Ascending aorta (tissue), 2 donors: Measurements from ENCODE around the gene IL32. TPM values are rescaled to one million over a fixed set of nuclear protein-coding genes. Genes with fewer than 3 reads are reported as not detected.

Experiments used
- DNase-seq, 2 donors: peaks; one replicate each; pipeline ENCODE4 v3.0.0-alpha.2; 2019; ENCODE audit warnings: low spot score in 2 of 2
- H3K27ac ChIP-seq, 2 donors: fragments of 200-600 bp; sonication (generic); one replicate each; pipeline ENCODE4 v1.5.1; 2016 to 2017; ENCODE audit warnings: mild to moderate bottlenecking in 1 of 2
- H3K27me3 ChIP-seq: fragments of 200-600 bp; sonication (generic); one replicate; pipeline ENCODE4 v1.5.1; 2017
- H3K36me3 ChIP-seq, 2 donors: fragments of 200-600 bp; sonication (generic); one replicate each; pipeline ENCODE4 v1.5.1; 2016
- H3K4me1 ChIP-seq, 2 donors: fragments of 200-600 bp; sonication (generic); one replicate each; pipeline ENCODE4 v1.5.1; 2016 to 2017; ENCODE audit warnings: mild to moderate bottlenecking in 1 of 2
- H3K4me3 ChIP-seq, 2 donors: fragments of 200-600 bp; sonication (generic); one replicate each; pipeline ENCODE4 v1.5.1; 2016 to 2017; ENCODE audit warnings: mild to moderate bottlenecking in 1 of 2
- H3K9me3 ChIP-seq, 2 donors: fragments of 200-600 bp; sonication (generic); one replicate each; pipeline ENCODE4 v1.5.1; 2016
- CTCF ChIP-seq, 3 experiments: fragments of 200-600 bp in 2 of 3; fragments of 450-650 bp in 1 of 3; sonication (generic) in 2 of 3; IDR thresholded peaks; one replicate each; pipeline ENCODE4 v1.5.1; 2016 to 2019; ENCODE audit warnings: antibody characterized with exemption in 3 of 3, mild to moderate bottlenecking in 1 of 3, moderate library complexity in 1 of 3
- intact Hi-C: fragments of 100-400 bp; cut with DNase I; formaldehyde crosslinking; loops from one replicate; pipeline ENCODE4 v1.15.1; 2023
- total RNA-seq: library from RNA; depleted of rRNA; stranded (reverse); fragments of >200 nt; gene quantifications from one replicate; pipeline ENCODE4 v1.1.0, GENCODE V29; 2016

IL32 gene
- total RNA-seq, 1 donor from 2014 or later, result 139 TPM

- intact Hi-C loops, result loop anchor here (1.0 to 10.0 kb wide), 10 partner anchors 16 to 1408 kb away; partner anchors contain the start of genes BRICD5, CEMP1, CRAMP1 and FLYWCH2
- H3K9me3 ChIP-seq, result no peaks in the 10 kb centered on the region
- DNase-seq, result peak in 1 of 2 donors; percentile 89
- peaks cover 9 to 34% of the 10 kb centered on the region in 2 donors for H3K4me1 ChIP-seq
- peak within 1 kb of the TSS; percentile 68 to 93 for H3K4me3 ChIP-seq
- H3K27me3 ChIP-seq, result peaks cover 6% of the 10 kb centered on the region
- peak within 1 kb of the TSS; percentile 98 to 100 for H3K27ac ChIP-seq
- peak in 1 of 3 experiments; percentile 26 for TF ChIP-seq CTCF (IDR thresholded peaks at IDR 0.05)
- H3K36me3 ChIP-seq, result no peaks in the 10 kb centered on the region
Observed at GRCh38 chr16:3020247-3020603, 45.2 kb upstream of the IL32 start, which contains the start of gene TNFRSF12A. Gene TNFRSF12A, plus strand, starts transcription at chr16:3020368. Its CDS starts 30 bp downstream, at chr16:3020398.

- intact Hi-C loops, result loop anchor here (1.0 to 10.0 kb wide), 10 partner anchors 17 to 1409 kb away; partner anchors contain the start of genes BRICD5, CEMP1, CRAMP1 and FLYWCH2
- TF ChIP-seq CTCF (IDR thresholded peaks at IDR 0.05), result peak in 1 of 3 experiments; percentile 9
- Histone ChIP-seq H3K36me3 (peaks cover 1 to 2% of the 10 kb centered on the region in 2 donors), H3K27me3 (peaks cover 6% of the 10 kb centered on the region), H3K27ac (peak overlapping the region; percentile 98 to 100), H3K4me3 (peak overlapping the region; percentile 68 to 93), H3K9me3 (no peaks in the 10 kb centered on the region), H3K4me1 (peaks cover 9 to 34% of the 10 kb centered on the region in 2 donors)
- peak; percentile 80 to 97 for DNase-seq
Observed at GRCh38 chr16:3020604-3021448, 44.6 kb upstream of the IL32 start.

GRCh38 chr16:3021449-3022207 lies 43.8 kb upstream of the IL32 start:
- peak; percentile 73 to 92 for DNase-seq
- no peaks in the 10 kb centered on the region for H3K9me3 ChIP-seq
- H3K4me1 ChIP-seq, result peaks cover 9 to 34% of the 10 kb centered on the region in 2 donors
- intact Hi-C loops, result loop anchor here (2.0 to 10.0 kb wide), 9 partner anchors 117 to 1409 kb away; partner anchors contain the start of genes BRICD5, CEMP1, CRAMP1 and FLYWCH2
- H3K4me3 ChIP-seq, result peak overlapping the region; percentile 68 to 93
- peaks cover 6% of the 10 kb centered on the region for H3K27me3 ChIP-seq
- peak; percentile 8 to 35 (median 32) for TF ChIP-seq CTCF (IDR thresholded peaks at IDR 0.05)
- H3K27ac ChIP-seq, result peak overlapping the region; percentile 98 to 100
- H3K36me3 ChIP-seq, result peaks cover 9% of the 10 kb centered on the region in 2 donors

- Histone ChIP-seq H3K27me3 (peaks cover 5% of the 10 kb centered on the region), H3K4me1 (peaks cover 9 to 34% of the 10 kb centered on the region in 2 donors), H3K36me3 (peaks cover 15 to 16% of the 10 kb centered on the region in 2 donors), H3K27ac (peak overlapping the region; percentile 98 to 100), H3K9me3 (no peaks in the 10 kb centered on the region), H3K4me3 (peak overlapping the region; percentile 93 to 95)
- TF ChIP-seq CTCF (IDR thresholded peaks at IDR 0.05), result no peak
- DNase-seq, result peak; percentile 84 to 97
- intact Hi-C loops, result loop anchor here (2.0 to 10.0 kb wide), 8 partner anchors 117 to 1410 kb away; partner anchors contain the start of genes BRICD5, CEMP1, CRAMP1 and IFT140
Observed at GRCh38 chr16:3022208-3022683, 43.2 kb upstream of the IL32 start.
